GM20431 (cell line): ENCODE measurements around the gene PAQR9.

Source experiments
- in situ Hi-C: fragments of 300-500 bp; cut with MseI, MboI; formaldehyde crosslinking; loops from one replicate; pipeline ENCODE4 v1.15.0; 2020; ENCODE audit warnings: low sequenced_read_pairs; ENCODE audit not compliant: unreplicated experiment

PAQR9 gene

GRCh38 chr3:142929890-142930289 is 33.6 kb downstream of the PAQR9 start:
- in situ Hi-C loops, result no loop called here

GRCh38 chr3:142929109-142929508 is 34.4 kb downstream of the PAQR9 start:
- in situ Hi-C loops, result no loop called here

GRCh38 chr3:142926368-142926944 is 37.0 kb downstream of the PAQR9 start:
- in situ Hi-C loops, result no loop called here

- in situ Hi-C loops, result no loop called here
These were observed 38.3 kb downstream of the PAQR9 start for GRCh38 chr3:142925140-142925539.

- in situ Hi-C loops, result no loop called here
These were observed 39.8 kb downstream of the PAQR9 start for GRCh38 chr3:142923694-142924093.

- in situ Hi-C loops, result no loop called here
These were observed 46.9 kb downstream of the PAQR9 start for GRCh38 chr3:142916605-142917004.

GRCh38 chr3:142915636-142916035 is 47.8 kb downstream of the PAQR9 start:
- in situ Hi-C loops, result no loop called here

- in situ Hi-C loops, result no loop called here
These were observed 49.1 kb downstream of the PAQR9 start for GRCh38 chr3:142914286-142914811.

GRCh38 chr3:142913432-142913831 is 50.0 kb downstream of the PAQR9 start:
- in situ Hi-C loops, result no loop called here

GRCh38 chr3:142912402-142913172 is 50.9 kb downstream of the PAQR9 start:
- in situ Hi-C loops, result no loop called here
